Measurements from ENCODE around the gene KRTAP5-8.
"Not testable (repeated sequence)": the region's sequence is repeated elsewhere in the genome, so short reads cannot be mapped to it uniquely, and the experiment has no call there.

KRTAP5-8 gene

DNA sequence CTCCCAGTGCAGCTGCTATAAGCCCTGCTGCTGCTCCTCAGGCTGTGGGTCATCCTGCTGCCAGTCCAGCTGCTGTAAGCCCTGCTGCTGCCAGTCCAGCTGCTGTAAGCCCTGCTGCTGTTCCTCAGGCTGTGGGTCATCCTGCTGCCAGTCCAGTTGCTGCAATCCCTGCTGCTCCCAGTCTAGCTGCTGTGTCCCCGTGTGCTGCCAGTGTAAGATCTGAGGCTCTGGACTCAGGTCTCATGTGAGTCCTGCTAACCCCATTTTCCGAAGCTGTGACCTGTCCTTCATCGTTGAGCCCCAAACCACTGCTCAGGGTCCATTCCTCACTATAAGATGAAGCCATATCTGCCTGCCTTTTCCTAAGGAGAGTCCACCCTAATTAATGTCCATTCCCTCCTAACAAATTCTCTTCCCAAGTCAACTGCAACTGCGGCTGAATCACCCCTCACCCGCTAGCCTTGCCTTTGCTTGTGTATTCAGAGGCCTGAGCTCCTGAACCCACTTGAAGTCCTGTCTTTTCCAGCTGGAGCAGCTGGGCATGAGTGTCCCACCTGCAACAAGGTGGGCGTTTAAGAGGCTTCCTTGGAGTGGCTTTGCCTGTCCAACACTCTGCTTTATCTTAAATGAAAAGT lies 10.1 kb upstream of the KRTAP5-8 start:
- TF ChIP-seq, protein P1, sequence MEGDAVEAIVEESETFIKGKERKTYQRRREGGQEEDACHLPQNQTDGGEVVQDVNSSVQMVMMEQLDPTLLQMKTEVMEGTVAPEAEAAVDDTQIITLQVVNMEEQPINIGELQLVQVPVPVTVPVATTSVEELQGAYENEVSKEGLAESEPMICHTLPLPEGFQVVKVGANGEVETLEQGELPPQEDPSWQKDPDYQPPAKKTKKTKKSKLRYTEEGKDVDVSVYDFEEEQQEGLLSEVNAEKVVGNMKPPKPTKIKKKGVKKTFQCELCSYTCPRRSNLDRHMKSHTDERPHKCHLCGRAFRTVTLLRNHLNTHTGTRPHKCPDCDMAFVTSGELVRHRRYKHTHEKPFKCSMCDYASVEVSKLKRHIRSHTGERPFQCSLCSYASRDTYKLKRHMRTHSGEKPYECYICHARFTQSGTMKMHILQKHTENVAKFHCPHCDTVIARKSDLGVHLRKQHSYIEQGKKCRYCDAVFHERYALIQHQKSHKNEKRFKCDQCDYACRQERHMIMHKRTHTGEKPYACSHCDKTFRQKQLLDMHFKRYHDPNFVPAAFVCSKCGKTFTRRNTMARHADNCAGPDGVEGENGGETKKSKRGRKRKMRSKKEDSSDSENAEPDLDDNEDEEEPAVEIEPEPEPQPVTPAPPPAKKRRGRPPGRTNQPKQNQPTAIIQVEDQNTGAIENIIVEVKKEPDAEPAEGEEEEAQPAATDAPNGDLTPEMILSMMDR (IDR thresholded peaks at IDR 0.05; ENCODE audit: control extremely low read depth, extremely low read depth, low read depth, missing control alignments): no peak
- ChIA-PET POLR2A (no interaction called here), CTCF (interaction anchor here (1.1 to 1.5 kb wide), 2 partner anchors 34 to 36 kb away, joined by 3 read pairs; no protein-coding TSS in a partner anchor)
- no peak for DNase-seq (ENCODE audit: extremely low spot score)

DNA sequence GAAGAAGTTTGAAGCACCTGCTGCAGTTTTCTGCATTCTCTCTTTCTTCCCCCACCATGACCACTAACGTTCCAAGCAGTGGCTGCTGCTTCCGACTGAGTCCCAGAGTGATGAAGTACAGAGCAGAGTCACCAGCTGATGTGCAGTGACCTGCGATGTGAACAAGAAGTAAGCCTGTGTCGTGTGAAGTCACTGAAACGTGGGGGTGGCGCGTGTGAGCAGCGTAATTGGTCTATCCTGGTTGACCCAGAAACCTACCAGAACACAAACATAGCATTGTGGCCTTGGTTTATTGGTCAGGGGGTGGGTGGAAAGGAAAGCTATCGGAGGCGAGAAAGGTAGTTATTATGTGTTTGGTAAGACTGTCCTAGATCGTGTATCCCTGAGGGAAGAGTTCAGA lies 7.2 kb upstream of the KRTAP5-8 start:
- CTCF ChIA-PET: no interaction called here
- TF ChIP-seq, protein P1 (IDR thresholded peaks at IDR 0.05; ENCODE audit: control extremely low read depth, extremely low read depth, low read depth, missing control alignments): no peak
- DNase-seq (ENCODE audit: extremely low spot score): no peak
- POLR2A ChIA-PET: no interaction called here

DNA sequence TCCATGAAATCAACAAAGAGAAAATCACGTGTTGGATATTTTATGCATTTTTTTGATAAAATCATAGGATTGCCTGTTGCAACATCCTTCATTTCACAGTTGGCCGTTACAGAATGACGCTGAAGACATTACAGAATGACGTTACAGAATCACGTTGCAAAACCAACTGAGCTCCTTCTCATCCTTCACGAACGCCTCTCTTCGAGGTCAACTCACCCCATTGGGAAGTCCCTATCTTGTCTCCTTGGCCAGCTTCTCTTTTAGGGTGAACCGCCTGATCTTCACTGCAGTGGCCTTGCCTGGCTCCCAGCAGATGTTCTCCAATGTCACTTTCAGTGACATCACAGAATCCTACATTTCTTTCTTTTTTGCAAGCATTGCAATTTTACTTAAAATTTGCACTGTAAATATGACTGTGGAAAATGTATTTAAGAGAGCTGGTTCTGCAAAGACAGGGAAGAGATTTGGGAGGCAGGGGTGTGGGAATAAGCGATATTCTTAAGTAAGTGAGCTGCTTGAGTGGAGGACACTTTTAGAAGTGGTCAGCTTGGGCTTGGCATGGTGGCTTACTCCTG lies 5.7 kb upstream of the KRTAP5-8 start:
- TF ChIP-seq, protein P1 (IDR thresholded peaks at IDR 0.05; ENCODE audit: control extremely low read depth, extremely low read depth, low read depth, missing control alignments): no peak
- ChIA-PET POLR2A (no interaction called here), CTCF (no interaction called here)
- DNase-seq (ENCODE audit: extremely low spot score): no peak

GRCh38 chr11:71534711-71535608 lies 2.9 kb upstream of the KRTAP5-8 start:
- DNase-seq (ENCODE audit: extremely low spot score); CTCF ChIA-PET; POLR2A ChIA-PET: not testable (repeated sequence)

DNA sequence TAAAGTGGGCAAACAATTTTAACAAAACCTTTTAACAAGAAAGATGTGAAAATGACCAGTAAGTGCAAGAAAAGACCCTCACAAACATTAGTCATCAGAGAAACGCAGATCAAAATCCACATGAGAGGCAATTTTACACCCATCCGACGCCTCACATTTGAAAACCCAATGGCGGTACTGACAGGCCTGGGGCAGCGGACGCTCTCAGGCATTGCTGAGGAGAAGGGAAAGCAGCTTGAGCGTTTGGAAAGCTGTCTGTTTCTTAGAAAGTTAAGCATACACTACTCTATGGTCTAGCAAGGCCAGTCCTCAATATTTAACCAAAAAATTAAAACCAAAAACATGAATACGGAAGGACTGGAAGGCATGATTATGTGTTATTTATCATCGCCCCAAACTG lies 2.0 kb upstream of the KRTAP5-8 start:
- TF ChIP-seq, protein P1 (IDR thresholded peaks at IDR 0.05; ENCODE audit: control extremely low read depth, extremely low read depth, low read depth, missing control alignments): no peak
- CTCF ChIA-PET: no interaction called here
- POLR2A ChIA-PET: no interaction called here
- DNase-seq (ENCODE audit: extremely low spot score): no peak

- ChIA-PET CTCF (no interaction called here), POLR2A (no interaction called here)
- DNase-seq (ENCODE audit: extremely low spot score): no peak
- TF ChIP-seq, protein P1 (IDR thresholded peaks at IDR 0.05; ENCODE audit: control extremely low read depth, extremely low read depth, low read depth, missing control alignments): no peak
Observed at GRCh38 chr11:71537537-71537936, 288 bp upstream of the KRTAP5-8 start.

- CTCF ChIA-PET: interaction anchor here (1.0 kb wide), 1 partner anchor 33 kb away, joined by 3 read pairs; no protein-coding TSS in a partner anchor
- POLR2A ChIA-PET: no interaction called here
- TF ChIP-seq, protein P1 (IDR thresholded peaks at IDR 0.05; ENCODE audit: control extremely low read depth, extremely low read depth, low read depth, missing control alignments): no peak
- no peak for DNase-seq (ENCODE audit: extremely low spot score)
Observed at GRCh38 chr11:71538666-71538990, 803 bp downstream of the KRTAP5-8 start.

Data from GM10248 (cell line).